Vagina (tissue), 2 donors: Measurements from ENCODE around the gene HDDC3. TPM values are rescaled to one million over a fixed set of nuclear protein-coding genes. Genes with fewer than 3 reads are reported as not detected.

Source experiments
- DNase-seq, 2 donors: peaks; one replicate each; pipeline ENCODE4 v3.0.0-alpha.2; 2017; ENCODE audit errors: extremely low spot score in 2 of 2
- H3K27ac ChIP-seq: fragments of 200-600 bp; sonication (generic); one replicate; pipeline ENCODE4 v1.5.1; 2019
- H3K27me3 ChIP-seq: fragments of 200-600 bp; sonication (generic); one replicate; pipeline ENCODE4 v1.5.1; 2019
- H3K36me3 ChIP-seq, 2 donors: fragments of 200-600 bp; sonication (generic); one replicate each; pipeline ENCODE4 v1.5.1; 2017 to 2019
- H3K4me1 ChIP-seq: fragments of 200-600 bp; sonication (generic); one replicate; pipeline ENCODE4 v1.5.1; 2019
- H3K4me3 ChIP-seq, 2 donors: fragments of 200-600 bp; sonication (generic); 1 replicate in 1 of 2; 2 replicates in 1 of 2; pipeline ENCODE4 v1.5.1; 2016 to 2019
- H3K9me3 ChIP-seq: fragments of 200-600 bp; sonication (generic); one replicate; pipeline ENCODE4 v1.5.1; 2019
- CTCF ChIP-seq, 3 experiments: fragments of 450-650 bp in 2 of 3; fragments of 200-600 bp in 1 of 3; sonication (generic) in 1 of 3; IDR thresholded peaks; one replicate each; pipeline ENCODE4 v1.5.1; 2017 to 2019; ENCODE audit warnings: antibody characterized with exemption in 3 of 3, mild to moderate bottlenecking in 2 of 3, moderate library complexity in 2 of 3
- POLR2A ChIP-seq, 2 donors: fragments of 450-650 bp; IDR thresholded peaks; one replicate each; pipeline ENCODE4 v1.6.1; 2017; ENCODE audit warnings: antibody characterized with exemption in 2 of 2, mild to moderate bottlenecking in 2 of 2, moderate library complexity in 2 of 2
- POLR2AphosphoS5 ChIP-seq, 2 donors: sonication (generic); formaldehyde crosslinking; IDR thresholded peaks; one replicate each; pipeline ENCODE4 v1.9.0; 2017; ENCODE audit warnings: antibody characterized with exemption in 2 of 2, mild to moderate bottlenecking in 2 of 2, low read depth in 1 of 2; ENCODE audit not compliant: insufficient read depth in 1 of 2
- intact Hi-C: fragments of 100-400 bp; cut with DNase I; formaldehyde crosslinking; loops from one replicate; pipeline ENCODE4 v1.15.1; 2023
- total RNA-seq: library from RNA; depleted of rRNA; stranded (reverse); fragments of >200 nt; gene quantifications from one replicate; pipeline ENCODE4 v1.2.3, GENCODE V29; 2016

The HDDC3 gene
- total RNA-seq, 1 donor from 2014 or later = 7.9 TPM

GRCh38 chr15:90886291-90886614 is 46.1 kb downstream of the HDDC3 start:
- Histone ChIP-seq H3K27ac (peak overlapping the region; percentile 97), H3K36me3 (peaks cover 0 to 32% of the 10 kb centered on the region in 2 donors)
- intact Hi-C loops = loop anchor here (10.0 kb wide), 1 partner anchor 171 kb away; the partner anchor contains the start of gene BLM

GRCh38 chr15:90885432-90886290 is 46.7 kb downstream of the HDDC3 start:
- intact Hi-C loops = loop anchor here (2.0 to 10.0 kb wide), 2 partner anchors 171 to 237 kb away; partner anchors contain the start of gene BLM
- peak overlapping the region; percentile 57 to 72 for H3K4me3 ChIP-seq

More at GRCh38 chr15:90886291-90886614, 46.1 kb downstream of the HDDC3 start:
- Histone ChIP-seq H3K9me3 (no peaks in the 10 kb centered on the region), H3K4me3 (no peak overlapping the region), H3K27me3 (no peaks in the 10 kb centered on the region), H3K4me1 (peaks cover 36% of the 10 kb centered on the region)
- DNase-seq = no peak
- no peak for TF ChIP-seq POLR2A (IDR thresholded peaks at IDR 0.05)
- TF ChIP-seq POLR2AphosphoS5 (IDR thresholded peaks at IDR 0.05; ENCODE audit: insufficient read depth in 1 of 2, low read depth in 1 of 2) = no peak
- no peak for TF ChIP-seq CTCF (IDR thresholded peaks at IDR 0.05)

GRCh38 chr15:90884719-90885431 is 47.5 kb downstream of the HDDC3 start:
- intact Hi-C loops = loop anchor here (2.0 to 10.0 kb wide), 2 partner anchors 170 to 236 kb away; partner anchors contain the start of gene BLM
- TF ChIP-seq POLR2AphosphoS5 (IDR thresholded peaks at IDR 0.05; ENCODE audit: insufficient read depth in 1 of 2, low read depth in 1 of 2) = peak in 1 of 2 donors; percentile 5
- TF ChIP-seq POLR2A (IDR thresholded peaks at IDR 0.05) = no peak
- Histone ChIP-seq H3K9me3 (no peaks in the 10 kb centered on the region), H3K4me3 (peak overlapping the region; percentile 57 to 72), H3K27me3 (no peaks in the 10 kb centered on the region), H3K4me1 (peaks cover 36% of the 10 kb centered on the region), H3K27ac (peak overlapping the region; percentile 97), H3K36me3 (peaks cover 0 to 32% of the 10 kb centered on the region in 2 donors)
- DNase-seq = no peak

More at GRCh38 chr15:90885432-90886290, 46.7 kb downstream of the HDDC3 start:
- Histone ChIP-seq H3K4me1 (peaks cover 36% of the 10 kb centered on the region), H3K36me3 (peaks cover 0 to 32% of the 10 kb centered on the region in 2 donors), H3K27me3 (no peaks in the 10 kb centered on the region), H3K9me3 (no peaks in the 10 kb centered on the region), H3K27ac (peak overlapping the region; percentile 97)
- TF ChIP-seq POLR2AphosphoS5 (IDR thresholded peaks at IDR 0.05; ENCODE audit: insufficient read depth in 1 of 2, low read depth in 1 of 2) (peak in 1 of 2 donors; percentile 32), POLR2A (IDR thresholded peaks at IDR 0.05) (no peak), CTCF (IDR thresholded peaks at IDR 0.05) (peak; percentile 92 to 98 (median 98))
- no peak for DNase-seq

- no peaks in the 10 kb centered on the region for H3K27me3 ChIP-seq
- TF ChIP-seq POLR2A (IDR thresholded peaks at IDR 0.05) (peak in 1 of 2 donors; percentile 31), POLR2AphosphoS5 (IDR thresholded peaks at IDR 0.05; ENCODE audit: insufficient read depth in 1 of 2, low read depth in 1 of 2) (peak in 1 of 2 donors; percentile 75), CTCF (IDR thresholded peaks at IDR 0.05) (no peak)
- H3K27ac ChIP-seq = peak within 1 kb of the TSS; percentile 97
- peaks cover 0 to 32% of the 10 kb centered on the region in 2 donors for H3K36me3 ChIP-seq
- no peak for DNase-seq
- intact Hi-C loops = loop anchor here (2.0 to 10.0 kb wide), 2 partner anchors 169 to 235 kb away; partner anchors contain the start of gene BLM
- H3K4me3 ChIP-seq = peak within 1 kb of the TSS; percentile 57 to 72
- H3K9me3 ChIP-seq = no peaks in the 10 kb centered on the region
- H3K4me1 ChIP-seq = peaks cover 36% of the 10 kb centered on the region
Observed at GRCh38 chr15:90883976-90884718, 48.2 kb downstream of the HDDC3 start, which contains the start of gene FES. TSS of gene FES (plus strand) at chr15:90884504. CDS start at chr15:90885046, 542 bp downstream.
